HG02642 (cell line): Measurements from ENCODE around the gene APOD.

Source experiments
- ATAC-seq: cut with Tn5 transposase; IDR thresholded peaks from one replicate; pipeline ENCODE4 v1.9.1; 2021; ENCODE audit warnings: mild to moderate bottlenecking; ENCODE audit not compliant: unreplicated experiment, poor library complexity

APOD gene

DNA sequence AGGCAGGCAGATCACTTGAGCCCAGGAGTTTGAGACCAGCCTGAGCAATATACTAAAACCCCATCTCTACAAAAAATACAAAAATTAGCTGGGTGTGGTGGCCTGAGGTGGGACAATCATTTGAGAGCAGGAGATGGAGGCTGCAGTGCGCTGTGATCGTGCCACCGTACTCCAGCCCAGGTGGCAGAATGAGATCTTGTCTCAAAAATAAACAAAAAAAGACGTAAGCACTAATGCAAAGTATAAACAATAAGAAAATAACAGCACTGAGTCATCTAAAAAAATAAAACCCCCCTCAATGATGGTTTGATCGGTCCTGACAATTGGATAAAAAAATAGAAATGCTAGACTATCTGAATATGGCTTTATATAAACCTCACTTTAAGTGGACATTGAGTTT lies 44.3 kb downstream of the APOD start:
- no peak for ATAC-seq

GRCh38 chr3:195537995-195538394 lies 45.7 kb downstream of the APOD start:
- ATAC-seq: peak; percentile 64

- ATAC-seq: no peak
These were observed 48.4 kb downstream of the APOD start for GRCh38 chr3:195535293-195535692.

DNA sequence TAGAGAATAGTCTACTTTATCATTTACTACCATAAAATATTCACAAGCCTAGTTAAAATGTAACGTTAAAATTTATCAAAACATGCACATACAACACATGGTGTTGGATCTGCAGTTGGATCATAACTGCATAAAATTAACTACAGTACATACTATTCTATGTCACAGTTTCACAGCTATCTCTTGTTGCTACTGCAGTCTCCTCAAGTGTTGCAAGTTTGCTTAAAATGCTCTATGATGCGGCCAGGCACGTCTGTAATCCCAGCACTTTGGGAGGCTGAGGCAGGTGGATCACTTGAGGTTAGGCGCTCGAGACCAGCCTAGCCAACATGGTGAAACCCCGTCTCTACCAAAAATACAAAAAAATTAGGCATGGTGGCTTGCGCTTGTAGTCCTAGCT lies 50.9 kb downstream of the APOD start:
- no peak for ATAC-seq

DNA sequence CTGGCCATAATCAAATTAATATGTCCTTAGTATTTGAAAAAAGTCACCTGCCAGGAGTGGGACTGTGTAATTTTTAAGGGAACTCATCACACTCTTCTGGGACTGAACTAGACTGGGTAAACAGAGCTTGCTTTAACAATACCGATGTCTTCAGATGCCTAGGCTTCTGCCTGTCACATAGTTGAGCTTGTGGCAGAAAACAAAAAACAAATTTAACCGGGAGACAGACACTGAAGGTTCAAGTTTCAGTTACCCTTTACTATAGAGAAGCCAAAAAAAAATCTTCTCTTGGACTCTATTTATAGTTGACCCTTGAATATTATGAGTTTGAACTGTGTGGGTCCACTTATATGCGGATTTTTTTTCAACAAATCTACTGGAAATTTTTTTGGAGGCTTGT lies 51.4 kb downstream of the APOD start:
- no peak for ATAC-seq

DNA sequence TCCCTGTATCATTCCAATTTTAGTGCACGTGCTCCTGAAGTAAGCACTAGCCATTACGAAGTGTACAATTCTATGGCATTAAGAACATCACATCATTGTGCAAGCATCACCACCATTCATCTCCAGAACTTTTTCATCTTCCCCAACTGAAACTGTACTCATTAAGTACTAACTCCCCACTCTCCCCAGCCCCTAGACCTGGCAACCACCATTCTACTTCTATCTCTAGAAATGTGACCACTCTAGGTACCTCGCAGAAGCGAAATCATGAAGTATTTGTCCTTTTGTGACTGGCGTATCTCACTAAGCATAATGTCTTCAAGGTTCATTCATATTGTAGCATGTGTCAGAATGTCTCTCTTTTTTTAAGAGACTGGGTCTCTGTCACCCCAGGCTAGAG lies 52.1 kb downstream of the APOD start:
- ATAC-seq: no peak

- ATAC-seq: no peak
These were observed 57.2 kb downstream of the APOD start for GRCh38 chr3:195526492-195526891.

GRCh38 chr3:195524171-195524896 lies 59.4 kb downstream of the APOD start:
- no peak for ATAC-seq

GRCh38 chr3:195522254-195523023 lies 61.3 kb downstream of the APOD start:
- ATAC-seq: no peak
